HG02763 (cell line): ENCODE measurements around the gene TSC2.
A peak's percentile ranks its signal among the peaks of the same experiment; 100 is the strongest.

Experiments used
- ATAC-seq: cut with Tn5 transposase; IDR thresholded peaks from one replicate; pipeline ENCODE4 v1.9.1; 2021; ENCODE audit warnings: mild to moderate bottlenecking, moderate library complexity; ENCODE audit not compliant: unreplicated experiment

The TSC2 gene

GRCh38 chr16:2047330-2048115 is at the start of gene TSC2, which contains the start of gene NTHL1:
TSS of gene TSC2 (plus strand) at chr16:2047985. CDS start at chr16:2048616, 631 bp downstream.
TSS of gene NTHL1 (minus strand) at chr16:2047834. CDS start at chr16:2047823, 11 bp downstream.
- peak; percentile 92 for ATAC-seq

- ATAC-seq: no peak
Measured at GRCh38 chr16:1998360-1998835, 49.4 kb upstream of the TSC2 start.

- ATAC-seq: no peak
Measured at GRCh38 chr16:1998852-1999801, 48.7 kb upstream of the TSC2 start.

- no peak for ATAC-seq
Measured at GRCh38 chr16:1999866-2000514, 47.8 kb upstream of the TSC2 start.

GRCh38 chr16:2001035-2001434 is 46.8 kb upstream of the TSC2 start:
- ATAC-seq: no peak

GRCh38 chr16:2001456-2002355 is 46.1 kb upstream of the TSC2 start:
- ATAC-seq: no peak

- no peak for ATAC-seq
Measured at GRCh38 chr16:2002406-2003230, 45.2 kb upstream of the TSC2 start.

- no peak for ATAC-seq
Measured at GRCh38 chr16:2003231-2003826, 44.5 kb upstream of the TSC2 start.

GRCh38 chr16:2003827-2004641 is 43.8 kb upstream of the TSC2 start:
- ATAC-seq: no peak

- ATAC-seq: no peak
Measured at GRCh38 chr16:2004795-2005517, 42.8 kb upstream of the TSC2 start.

GRCh38 chr16:2005646-2006045 is 42.1 kb upstream of the TSC2 start:
- no peak for ATAC-seq

GRCh38 chr16:2006317-2006716 is 41.5 kb upstream of the TSC2 start:
- ATAC-seq: no peak

GRCh38 chr16:2007081-2007836 is 40.5 kb upstream of the TSC2 start:
- no peak for ATAC-seq

- ATAC-seq: no peak
Measured at GRCh38 chr16:2008009-2008526, 39.7 kb upstream of the TSC2 start.

- peak; percentile 1 for ATAC-seq
Measured at GRCh38 chr16:2008631-2009163, 39.1 kb upstream of the TSC2 start.

GRCh38 chr16:2009164-2009711 is 38.5 kb upstream of the TSC2 start:
- peak; percentile 34 for ATAC-seq
